ENCODE results near the gene FIGNL2.

Gene FIGNL2

DNA sequence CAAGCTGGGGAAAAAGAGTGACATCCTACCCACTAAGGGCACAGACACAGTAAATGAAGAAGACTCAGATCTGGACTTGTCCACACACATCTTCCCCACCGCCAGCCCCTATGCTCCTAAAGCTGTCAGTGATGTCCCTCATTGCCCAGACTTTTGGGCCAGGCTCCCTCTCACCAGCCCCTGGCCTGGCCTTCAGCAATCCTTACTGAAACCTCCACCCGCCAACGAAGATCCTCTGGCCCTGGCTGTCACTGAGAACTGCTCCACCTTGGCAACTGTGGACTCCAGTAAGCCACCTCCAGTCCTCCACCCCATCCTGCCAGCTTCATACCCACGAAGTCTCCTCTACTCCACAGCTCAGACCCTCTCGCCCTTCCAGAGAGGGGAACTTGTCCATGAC, 23.3 kb downstream of the FIGNL2 start:
- Histone ChIP-seq H3K4me3 (ENCODE audit: low read length) (no peak overlapping the region), H3K9me3 (ENCODE audit: control insufficient read depth, low read length) (no peaks in the 10 kb centered on the region), H3K4me1 (ENCODE audit: control insufficient read depth, insufficient read depth, low read length) (peaks cover 43% of the 10 kb centered on the region), H3K36me3 (ENCODE audit: control insufficient read depth, insufficient read depth, low read length) (no peaks in the 10 kb centered on the region), H3K27me3 (ENCODE audit: control insufficient read depth, insufficient read depth, low read length) (no peaks in the 10 kb centered on the region), H3K9ac (ENCODE audit: low read length) (no peak overlapping the region)

DNA sequence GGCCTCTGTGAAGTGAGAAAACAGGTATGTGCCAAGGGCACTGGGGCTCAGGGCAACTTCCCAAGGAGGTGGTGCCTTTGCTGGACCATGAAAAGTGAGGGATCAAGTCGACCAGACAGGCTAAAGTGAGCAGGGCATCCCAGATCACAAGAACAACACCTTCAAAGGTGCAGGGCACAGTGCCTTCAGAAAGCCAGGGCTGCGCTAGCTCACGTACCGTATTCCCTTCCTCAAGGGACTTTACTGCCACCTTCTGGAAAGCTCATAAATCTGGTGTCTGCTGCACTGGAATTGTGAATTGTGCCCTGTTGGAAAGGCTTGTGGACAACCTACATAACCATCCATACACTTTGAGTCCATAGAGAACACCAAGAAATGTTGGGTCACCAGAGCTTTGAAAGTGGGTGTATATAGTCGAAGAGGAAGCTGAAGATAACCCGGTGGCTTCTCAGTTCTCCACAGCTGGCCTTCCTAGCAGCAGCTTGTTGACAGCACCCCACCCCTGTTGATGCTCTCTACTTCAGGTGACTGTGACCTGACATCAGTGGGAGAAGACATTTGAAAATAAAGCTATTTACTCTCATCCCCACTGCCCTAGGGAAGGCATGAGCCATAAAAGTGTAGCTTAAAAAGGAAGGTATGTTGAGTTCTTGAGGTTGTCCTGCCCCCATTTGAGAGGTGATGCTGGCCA, 24.5 kb downstream of the FIGNL2 start:
- no peaks in the 10 kb centered on the region for H3K36me3 ChIP-seq (ENCODE audit: control insufficient read depth, insufficient read depth, low read length)
- no peaks in the 10 kb centered on the region for H3K27me3 ChIP-seq (ENCODE audit: control insufficient read depth, insufficient read depth, low read length)
- no peaks in the 10 kb centered on the region for H3K9me3 ChIP-seq (ENCODE audit: control insufficient read depth, low read length)
- H3K4me1 ChIP-seq (ENCODE audit: control insufficient read depth, insufficient read depth, low read length), result peaks cover 46% of the 10 kb centered on the region
- H3K9ac ChIP-seq (ENCODE audit: low read length), result no peak overlapping the region
- H3K4me3 ChIP-seq (ENCODE audit: low read length), result no peak overlapping the region

DNA sequence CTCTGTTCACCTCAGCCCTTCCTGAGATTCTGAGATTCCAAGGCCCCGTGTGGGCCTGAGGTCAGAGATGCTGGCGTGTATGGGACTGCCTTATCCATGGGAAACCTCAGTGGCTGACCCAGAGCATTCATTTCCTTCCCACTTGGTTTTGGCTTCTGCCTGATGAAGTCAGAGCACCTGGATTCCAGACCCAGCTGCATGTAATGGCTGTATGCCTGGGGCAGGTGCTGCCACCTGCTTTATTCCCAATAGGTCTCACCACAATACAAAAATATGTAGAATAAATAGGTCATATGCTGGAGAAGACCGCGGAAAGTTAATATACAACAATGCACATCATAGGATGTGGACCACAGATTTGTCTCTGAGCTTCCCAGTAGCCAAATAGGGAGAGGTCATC, 25.6 kb downstream of the FIGNL2 start:
- Histone ChIP-seq H3K36me3 (ENCODE audit: control insufficient read depth, insufficient read depth, low read length) (no peaks in the 10 kb centered on the region), H3K9me3 (ENCODE audit: control insufficient read depth, low read length) (no peaks in the 10 kb centered on the region), H3K9ac (ENCODE audit: low read length) (no peak overlapping the region), H3K27me3 (ENCODE audit: control insufficient read depth, insufficient read depth, low read length) (no peaks in the 10 kb centered on the region), H3K4me1 (ENCODE audit: control insufficient read depth, insufficient read depth, low read length) (peaks cover 35% of the 10 kb centered on the region), H3K4me3 (ENCODE audit: low read length) (no peak overlapping the region)

GRCh38 chr12:51822261-51822616, 26.3 kb downstream of the FIGNL2 start:
- H3K4me3 ChIP-seq (ENCODE audit: low read length), result no peak overlapping the region
- peaks cover 28% of the 10 kb centered on the region for H3K4me1 ChIP-seq (ENCODE audit: control insufficient read depth, insufficient read depth, low read length)
- no peaks in the 10 kb centered on the region for H3K9me3 ChIP-seq (ENCODE audit: control insufficient read depth, low read length)
- no peaks in the 10 kb centered on the region for H3K36me3 ChIP-seq (ENCODE audit: control insufficient read depth, insufficient read depth, low read length)
- H3K27me3 ChIP-seq (ENCODE audit: control insufficient read depth, insufficient read depth, low read length), result no peaks in the 10 kb centered on the region
- no peak overlapping the region for H3K9ac ChIP-seq (ENCODE audit: low read length)

DNA sequence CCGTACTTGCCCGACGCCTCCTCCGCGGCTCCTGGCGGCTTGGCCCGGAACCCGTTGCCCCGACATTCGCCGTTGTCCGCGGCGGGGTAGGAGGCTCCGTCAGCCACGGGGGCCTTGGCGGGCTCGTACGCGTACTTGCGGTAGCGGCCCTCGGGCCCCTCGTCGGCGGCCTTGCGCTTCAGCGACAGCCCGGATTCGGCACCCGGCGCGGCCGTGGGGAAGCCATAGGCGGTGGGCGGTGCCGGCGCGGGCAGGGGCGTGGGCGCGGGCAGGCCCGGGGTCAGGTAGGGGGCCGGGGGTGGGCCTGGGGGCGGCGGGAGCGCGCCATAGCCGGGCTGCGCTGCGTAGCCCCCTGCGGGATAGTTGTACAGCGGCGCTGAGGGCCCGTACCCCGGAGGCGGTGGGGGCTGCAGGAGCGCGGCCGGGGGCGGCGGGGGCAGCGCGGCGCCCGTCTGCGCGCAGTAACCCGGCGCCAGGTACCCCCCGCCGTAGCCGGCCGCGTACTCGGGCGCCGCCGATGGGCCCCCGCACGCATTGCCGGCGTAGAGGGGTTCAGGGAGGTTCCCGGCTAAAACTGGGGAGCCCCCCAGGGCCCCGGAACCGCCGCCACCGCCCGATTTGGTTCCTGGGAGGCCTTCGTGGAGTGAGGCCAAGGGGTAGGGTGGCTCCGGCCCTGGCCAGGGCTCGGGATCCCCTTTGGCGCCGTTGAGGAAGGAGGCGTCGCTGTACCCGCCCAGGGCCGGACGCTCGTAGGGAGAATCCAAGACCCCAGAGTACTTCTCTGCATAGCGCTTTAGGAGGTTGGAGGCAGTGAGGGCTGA, 26.9 kb downstream of the FIGNL2 start:
- Histone ChIP-seq H3K4me3 (ENCODE audit: low read length) (peak overlapping the region; percentile 19), H3K27me3 (ENCODE audit: control insufficient read depth, insufficient read depth, low read length) (no peaks in the 10 kb centered on the region), H3K9ac (ENCODE audit: low read length) (peak overlapping the region; percentile 78), H3K4me1 (ENCODE audit: control insufficient read depth, insufficient read depth, low read length) (peaks cover 22% of the 10 kb centered on the region), H3K36me3 (ENCODE audit: control insufficient read depth, insufficient read depth, low read length) (no peaks in the 10 kb centered on the region), H3K9me3 (ENCODE audit: control insufficient read depth, low read length) (no peaks in the 10 kb centered on the region)

DNA sequence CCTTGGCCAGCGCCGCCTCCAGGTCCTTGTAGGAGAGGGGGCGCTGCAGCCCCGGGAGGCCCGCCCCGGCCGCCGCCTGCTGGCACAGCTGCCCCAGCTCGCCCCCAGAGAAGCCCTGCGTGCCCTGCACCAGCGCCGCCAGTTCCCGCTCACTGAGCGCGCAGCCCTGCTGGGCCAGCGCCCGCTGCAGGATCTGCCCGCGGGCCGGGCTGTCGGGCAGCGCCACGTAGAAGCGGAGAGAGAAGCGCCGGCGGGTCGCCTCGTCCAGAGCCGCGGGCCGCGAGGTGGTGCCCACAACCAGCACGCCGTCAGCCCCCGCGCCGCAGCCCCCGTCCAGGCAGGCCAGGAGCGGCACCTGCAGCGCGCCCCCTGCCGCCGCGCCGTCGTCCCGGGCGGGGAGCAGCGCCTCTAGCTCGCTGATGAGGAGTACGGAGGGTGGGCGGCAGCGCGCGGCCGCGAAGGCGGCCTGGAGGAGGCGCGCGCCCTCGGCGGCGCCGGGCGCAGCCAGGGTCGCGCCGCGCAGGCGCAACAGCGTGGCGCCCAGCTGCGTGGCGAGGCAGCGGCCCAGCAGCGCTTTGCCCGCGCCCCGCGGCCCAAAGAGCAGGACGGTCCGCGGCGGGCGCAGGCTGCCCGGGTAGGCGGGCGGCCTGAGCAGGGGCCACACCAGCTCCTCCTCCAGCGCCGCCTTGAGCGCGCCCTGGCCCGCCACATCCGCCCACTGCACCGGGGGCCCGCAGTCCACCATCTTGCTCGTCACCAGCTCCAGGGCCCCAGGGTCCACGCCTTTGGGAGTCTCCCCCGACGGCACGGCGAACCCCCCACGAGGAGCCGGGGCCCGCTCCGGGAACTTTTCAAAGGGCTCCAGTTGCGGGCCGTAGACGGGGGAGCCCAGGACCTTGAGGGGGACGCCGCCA, 27.7 kb downstream of the FIGNL2 start:
- H3K9ac ChIP-seq (ENCODE audit: low read length), result peak overlapping the region; percentile 78
- peaks cover 20% of the 10 kb centered on the region for H3K4me1 ChIP-seq (ENCODE audit: control insufficient read depth, insufficient read depth, low read length)
- no peaks in the 10 kb centered on the region for H3K9me3 ChIP-seq (ENCODE audit: control insufficient read depth, low read length)
- peak overlapping the region; percentile 39 for H3K4me3 ChIP-seq (ENCODE audit: low read length)
- no peaks in the 10 kb centered on the region for H3K27me3 ChIP-seq (ENCODE audit: control insufficient read depth, insufficient read depth, low read length)
- H3K36me3 ChIP-seq (ENCODE audit: control insufficient read depth, insufficient read depth, low read length), result no peaks in the 10 kb centered on the region

DNA sequence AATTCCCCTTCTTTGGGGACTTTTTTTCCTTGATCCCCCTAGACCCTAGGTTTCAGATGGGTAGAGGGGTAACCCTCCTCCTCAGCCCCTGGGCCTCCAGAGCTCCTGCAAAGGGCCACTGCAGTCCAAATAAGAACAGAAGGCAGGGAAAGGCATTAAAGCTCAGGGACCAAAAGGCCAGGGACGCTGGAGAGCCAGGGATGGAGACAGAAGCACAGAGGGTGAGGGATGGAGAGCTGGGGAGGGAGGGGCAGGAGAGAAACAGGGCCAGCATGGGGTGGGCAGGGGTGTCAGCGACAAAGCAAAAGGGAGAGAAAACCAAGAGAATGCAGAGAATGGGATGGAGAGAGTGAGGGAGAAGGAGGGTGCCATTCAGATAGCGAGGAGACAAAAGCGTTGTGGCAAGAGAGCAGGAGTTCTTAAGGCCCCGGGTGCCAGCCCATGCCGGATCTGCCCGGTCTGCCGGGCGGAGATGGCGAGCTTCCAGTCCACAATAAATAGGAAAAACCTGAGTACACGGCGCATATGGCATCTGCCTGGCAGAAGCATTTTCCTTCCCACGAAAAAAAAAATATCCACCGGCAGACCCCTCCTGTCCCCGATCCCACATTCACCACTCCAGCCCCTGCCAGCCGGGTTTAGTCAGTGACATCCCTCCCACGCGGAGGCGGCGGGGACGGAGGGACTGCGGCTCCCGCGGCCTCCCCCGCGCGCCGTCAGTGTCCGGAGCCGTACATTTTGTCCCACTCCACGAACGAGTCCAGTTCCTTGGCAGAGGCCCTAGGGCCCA, 28.6 kb downstream of the FIGNL2 start:
- no peaks in the 10 kb centered on the region for H3K36me3 ChIP-seq (ENCODE audit: control insufficient read depth, insufficient read depth, low read length)
- H3K27me3 ChIP-seq (ENCODE audit: control insufficient read depth, insufficient read depth, low read length), result peaks cover 1% of the 10 kb centered on the region
- no peaks in the 10 kb centered on the region for H3K9me3 ChIP-seq (ENCODE audit: control insufficient read depth, low read length)
- H3K9ac ChIP-seq (ENCODE audit: low read length), result peak overlapping the region; percentile 78
- peak overlapping the region; percentile 39 for H3K4me3 ChIP-seq (ENCODE audit: low read length)
- peaks cover 24% of the 10 kb centered on the region for H3K4me1 ChIP-seq (ENCODE audit: control insufficient read depth, insufficient read depth, low read length)

DNA sequence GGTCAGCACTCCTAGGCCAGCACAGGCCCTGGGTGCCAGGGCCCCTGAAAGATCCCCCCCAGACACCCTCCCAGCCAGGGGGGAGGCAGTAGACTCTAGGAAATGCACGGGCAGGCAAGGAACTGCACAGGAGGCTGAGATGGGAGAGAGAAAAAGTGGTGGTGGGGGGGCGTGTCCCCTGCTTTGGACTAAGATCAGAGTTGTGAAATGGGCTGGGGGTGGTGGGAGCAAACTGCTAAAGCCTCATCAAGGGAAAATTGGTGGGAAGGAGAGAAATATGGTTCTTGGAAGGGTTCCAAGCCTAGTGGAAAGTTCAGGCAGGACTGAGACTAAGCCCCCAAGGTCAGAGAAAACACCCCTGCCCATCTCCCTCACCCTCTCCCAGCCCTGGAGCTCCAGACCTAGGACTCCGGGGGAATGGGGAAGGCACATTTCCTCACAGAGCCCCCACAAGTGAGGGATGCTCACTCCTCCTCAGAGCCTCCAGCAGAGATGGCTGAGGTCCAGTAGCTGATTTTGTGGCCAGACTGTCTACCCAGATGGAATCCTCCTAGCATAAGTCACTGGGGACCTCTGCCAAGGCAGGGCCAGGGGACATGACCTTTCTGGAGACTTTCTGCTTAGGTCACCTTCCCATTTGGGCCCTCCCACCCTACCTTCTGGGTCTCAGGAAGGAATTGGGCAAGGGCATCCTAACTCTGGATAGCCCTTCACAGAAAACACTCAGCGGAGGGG, 29.8 kb downstream of the FIGNL2 start:
- H3K36me3 ChIP-seq (ENCODE audit: control insufficient read depth, insufficient read depth, low read length), result no peaks in the 10 kb centered on the region
- H3K9me3 ChIP-seq (ENCODE audit: control insufficient read depth, low read length), result no peaks in the 10 kb centered on the region
- H3K4me1 ChIP-seq (ENCODE audit: control insufficient read depth, insufficient read depth, low read length), result peaks cover 26% of the 10 kb centered on the region
- no peak overlapping the region for H3K4me3 ChIP-seq (ENCODE audit: low read length)
- H3K27me3 ChIP-seq (ENCODE audit: control insufficient read depth, insufficient read depth, low read length), result peaks cover 3% of the 10 kb centered on the region
- no peak overlapping the region for H3K9ac ChIP-seq (ENCODE audit: low read length)

DNA sequence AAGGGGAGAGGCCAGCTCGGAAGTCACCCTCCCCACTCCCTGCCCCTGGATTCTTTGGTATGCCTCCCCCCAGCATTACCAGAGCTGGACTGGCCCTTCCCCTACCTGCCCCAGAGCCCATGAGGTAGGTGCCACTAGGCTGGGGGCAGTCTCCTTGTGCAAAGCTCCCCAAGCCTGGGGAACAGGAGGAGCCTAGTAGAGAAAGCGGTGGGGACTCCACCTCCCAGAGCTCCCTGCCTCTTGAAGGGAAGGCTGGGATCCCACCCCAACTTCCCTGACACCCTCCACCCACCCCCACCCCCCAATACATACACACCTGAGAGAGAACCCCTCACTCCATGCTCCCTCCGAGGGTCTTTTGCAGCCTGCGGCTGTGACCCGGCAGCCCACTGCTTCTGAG, 30.4 kb downstream of the FIGNL2 start:
- Histone ChIP-seq H3K9me3 (ENCODE audit: control insufficient read depth, low read length) (no peaks in the 10 kb centered on the region), H3K27me3 (ENCODE audit: control insufficient read depth, insufficient read depth, low read length) (peaks cover 3% of the 10 kb centered on the region), H3K9ac (ENCODE audit: low read length) (no peak overlapping the region), H3K4me1 (ENCODE audit: control insufficient read depth, insufficient read depth, low read length) (peaks cover 23% of the 10 kb centered on the region), H3K4me3 (ENCODE audit: low read length) (no peak overlapping the region), H3K36me3 (ENCODE audit: control insufficient read depth, insufficient read depth, low read length) (no peaks in the 10 kb centered on the region)

- peaks cover 3% of the 10 kb centered on the region for H3K27me3 ChIP-seq (ENCODE audit: control insufficient read depth, insufficient read depth, low read length)
- no peaks in the 10 kb centered on the region for H3K36me3 ChIP-seq (ENCODE audit: control insufficient read depth, insufficient read depth, low read length)
- H3K4me3 ChIP-seq (ENCODE audit: low read length), result no peak overlapping the region
- no peaks in the 10 kb centered on the region for H3K9me3 ChIP-seq (ENCODE audit: control insufficient read depth, low read length)
- H3K4me1 ChIP-seq (ENCODE audit: control insufficient read depth, insufficient read depth, low read length), result peaks cover 19% of the 10 kb centered on the region
- H3K9ac ChIP-seq (ENCODE audit: low read length), result no peak overlapping the region
Observed at GRCh38 chr12:51817027-51817953, 31.2 kb downstream of the FIGNL2 start.

Data from mucosa of stomach (tissue), 1 donor.